ENCODE data around the gene DLGAP1.
A peak's percentile ranks its signal among the peaks of the same experiment; 100 is the strongest.

The DLGAP1 gene

GRCh38 chr18:3689091-3689490, 766.0 kb downstream of the DLGAP1 start:
- H3K4me1 Mint-ChIP-seq (ENCODE audit: low read depth) = no peaks in the 10 kb centered on the region
- peaks cover 5% of the 10 kb centered on the region for H3K9me3 Mint-ChIP-seq (ENCODE audit: low read depth)
- H3K27me3 Mint-ChIP-seq = no peaks in the 10 kb centered on the region
- H3K36me3 Mint-ChIP-seq = peaks cover 2% of the 10 kb centered on the region
- H3K4me3 Mint-ChIP-seq = no peak overlapping the region
- no peak overlapping the region for H3K27ac Mint-ChIP-seq

GRCh38 chr18:3688690-3689089, 766.4 kb downstream of the DLGAP1 start:
- no peaks in the 10 kb centered on the region for H3K27me3 Mint-ChIP-seq
- peaks cover 2% of the 10 kb centered on the region for H3K36me3 Mint-ChIP-seq
- no peak overlapping the region for H3K4me3 Mint-ChIP-seq
- no peaks in the 10 kb centered on the region for H3K4me1 Mint-ChIP-seq (ENCODE audit: low read depth)
- H3K27ac Mint-ChIP-seq = no peak overlapping the region
- peaks cover 5% of the 10 kb centered on the region for H3K9me3 Mint-ChIP-seq (ENCODE audit: low read depth)

- Mint-ChIP-seq H3K4me3 (no peak overlapping the region), H3K27ac (no peak overlapping the region), H3K36me3 (peaks cover 11% of the 10 kb centered on the region), H3K4me1 (ENCODE audit: low read depth) (no peaks in the 10 kb centered on the region), H3K9me3 (ENCODE audit: low read depth) (peaks cover 16% of the 10 kb centered on the region), H3K27me3 (no peaks in the 10 kb centered on the region)
These were observed 771.6 kb downstream of the DLGAP1 start for GRCh38 chr18:3683483-3683882.

- Mint-ChIP-seq H3K27me3 (peaks cover 6% of the 10 kb centered on the region), H3K9me3 (ENCODE audit: low read depth) (peaks cover 16% of the 10 kb centered on the region), H3K4me3 (no peak overlapping the region), H3K36me3 (peaks cover 11% of the 10 kb centered on the region), H3K4me1 (ENCODE audit: low read depth) (no peaks in the 10 kb centered on the region), H3K27ac (no peak overlapping the region)
These were observed 773.0 kb downstream of the DLGAP1 start for GRCh38 chr18:3682061-3682460.

- H3K4me3 Mint-ChIP-seq = no peak overlapping the region
- no peaks in the 10 kb centered on the region for H3K4me1 Mint-ChIP-seq (ENCODE audit: low read depth)
- peaks cover 7% of the 10 kb centered on the region for H3K27me3 Mint-ChIP-seq
- H3K27ac Mint-ChIP-seq = no peak overlapping the region
- H3K36me3 Mint-ChIP-seq = peaks cover 9% of the 10 kb centered on the region
- H3K9me3 Mint-ChIP-seq (ENCODE audit: low read depth) = peaks cover 11% of the 10 kb centered on the region
These were observed 775.9 kb downstream of the DLGAP1 start for GRCh38 chr18:3679241-3679640.

GRCh38 chr18:3675994-3676393, 779.1 kb downstream of the DLGAP1 start:
- H3K27me3 Mint-ChIP-seq = peaks cover 7% of the 10 kb centered on the region
- H3K36me3 Mint-ChIP-seq = peaks cover 2% of the 10 kb centered on the region
- no peak overlapping the region for H3K4me3 Mint-ChIP-seq
- no peak overlapping the region for H3K27ac Mint-ChIP-seq
- H3K9me3 Mint-ChIP-seq (ENCODE audit: low read depth) = no peaks in the 10 kb centered on the region
- H3K4me1 Mint-ChIP-seq (ENCODE audit: low read depth) = no peaks in the 10 kb centered on the region

GRCh38 chr18:3675446-3675845, 779.7 kb downstream of the DLGAP1 start:
- H3K4me1 Mint-ChIP-seq (ENCODE audit: low read depth) = no peaks in the 10 kb centered on the region
- peaks cover 7% of the 10 kb centered on the region for H3K27me3 Mint-ChIP-seq
- H3K4me3 Mint-ChIP-seq = no peak overlapping the region
- no peaks in the 10 kb centered on the region for H3K9me3 Mint-ChIP-seq (ENCODE audit: low read depth)
- peaks cover 2% of the 10 kb centered on the region for H3K36me3 Mint-ChIP-seq
- no peak overlapping the region for H3K27ac Mint-ChIP-seq

GRCh38 chr18:3671176-3671575, 783.9 kb downstream of the DLGAP1 start:
- Mint-ChIP-seq H3K4me1 (ENCODE audit: low read depth) (peaks cover 2% of the 10 kb centered on the region), H3K9me3 (ENCODE audit: low read depth) (no peaks in the 10 kb centered on the region), H3K27ac (no peak overlapping the region), H3K4me3 (no peak overlapping the region), H3K36me3 (no peaks in the 10 kb centered on the region), H3K27me3 (no peaks in the 10 kb centered on the region)

- no peaks in the 10 kb centered on the region for H3K36me3 Mint-ChIP-seq
- H3K27ac Mint-ChIP-seq = no peak overlapping the region
- H3K9me3 Mint-ChIP-seq (ENCODE audit: low read depth) = no peaks in the 10 kb centered on the region
- no peak overlapping the region for H3K4me3 Mint-ChIP-seq
- peaks cover 11% of the 10 kb centered on the region for H3K4me1 Mint-ChIP-seq (ENCODE audit: low read depth)
- no peaks in the 10 kb centered on the region for H3K27me3 Mint-ChIP-seq
These were observed 785.7 kb downstream of the DLGAP1 start for GRCh38 chr18:3669376-3669775.

- Mint-ChIP-seq H3K36me3 (no peaks in the 10 kb centered on the region), H3K27ac (no peak overlapping the region), H3K9me3 (ENCODE audit: low read depth) (no peaks in the 10 kb centered on the region), H3K4me1 (ENCODE audit: low read depth) (peaks cover 13% of the 10 kb centered on the region), H3K27me3 (no peaks in the 10 kb centered on the region), H3K4me3 (no peak overlapping the region)
These were observed 787.6 kb downstream of the DLGAP1 start for GRCh38 chr18:3667255-3668137.

- H3K9me3 Mint-ChIP-seq (ENCODE audit: low read depth) = no peaks in the 10 kb centered on the region
- H3K27ac Mint-ChIP-seq = no peak overlapping the region
- no peaks in the 10 kb centered on the region for H3K27me3 Mint-ChIP-seq
- no peaks in the 10 kb centered on the region for H3K36me3 Mint-ChIP-seq
- H3K4me1 Mint-ChIP-seq (ENCODE audit: low read depth) = peaks cover 13% of the 10 kb centered on the region
- no peak overlapping the region for H3K4me3 Mint-ChIP-seq
These were observed 788.4 kb downstream of the DLGAP1 start for GRCh38 chr18:3666526-3667254.

- H3K27me3 Mint-ChIP-seq = no peaks in the 10 kb centered on the region
- H3K4me1 Mint-ChIP-seq (ENCODE audit: low read depth) = peaks cover 16% of the 10 kb centered on the region
- H3K27ac Mint-ChIP-seq = no peak overlapping the region
- no peaks in the 10 kb centered on the region for H3K36me3 Mint-ChIP-seq
- H3K9me3 Mint-ChIP-seq (ENCODE audit: low read depth) = no peaks in the 10 kb centered on the region
- peak overlapping the region; percentile 32 for H3K4me3 Mint-ChIP-seq
These were observed 789.2 kb downstream of the DLGAP1 start for GRCh38 chr18:3665780-3666525.

- peaks cover 16% of the 10 kb centered on the region for H3K4me1 Mint-ChIP-seq (ENCODE audit: low read depth)
- H3K27ac Mint-ChIP-seq = no peak overlapping the region
- H3K9me3 Mint-ChIP-seq (ENCODE audit: low read depth) = no peaks in the 10 kb centered on the region
- H3K4me3 Mint-ChIP-seq = no peak overlapping the region
- no peaks in the 10 kb centered on the region for H3K36me3 Mint-ChIP-seq
- H3K27me3 Mint-ChIP-seq = no peaks in the 10 kb centered on the region
These were observed 789.9 kb downstream of the DLGAP1 start for GRCh38 chr18:3665204-3665603.

- Mint-ChIP-seq H3K4me3 (no peak overlapping the region), H3K4me1 (ENCODE audit: low read depth) (peaks cover 16% of the 10 kb centered on the region), H3K27ac (no peak overlapping the region), H3K36me3 (no peaks in the 10 kb centered on the region), H3K9me3 (ENCODE audit: low read depth) (no peaks in the 10 kb centered on the region), H3K27me3 (peaks cover 2% of the 10 kb centered on the region)
These were observed 790.4 kb downstream of the DLGAP1 start for GRCh38 chr18:3664563-3665178.
